Smooth muscle cell (in vitro differentiated cells): ENCODE measurements around the gene ADCY1. TPM values are rescaled to one million over a fixed set of nuclear protein-coding genes. Genes with fewer than 3 reads are reported as not detected.

Experiments used
- DNase-seq: peaks from one replicate; lab custom pipeline; 2025; ENCODE audit not compliant: unreplicated experiment; lab: John Stamatoyannopoulos, UW
- H2AFZ ChIP-seq: fragments of 200-600 bp; sonication (generic); 2 replicates; pipeline ENCODE4 v1.6.0; 2016; ENCODE audit warnings: antibody characterized with exemption, low read depth, mild to moderate bottlenecking
- H3F3A ChIP-seq: fragments of 200-600 bp; sonication (generic); 2 replicates; pipeline ENCODE4 v1.6.0; 2017; ENCODE audit warnings: antibody characterized with exemption, low read depth
- H3K27ac ChIP-seq: fragments of 200-600 bp; sonication (generic); 2 replicates; pipeline ENCODE4 v1.5.1; 2016; ENCODE audit warnings: low read depth, mild to moderate bottlenecking
- H3K27me3 ChIP-seq: fragments of 200-600 bp; sonication (generic); 2 replicates; pipeline ENCODE4 v1.6.1; 2016; ENCODE audit warnings: low read depth, mild to moderate bottlenecking
- H3K36me3 ChIP-seq: fragments of 200-600 bp; sonication (generic); 2 replicates; pipeline ENCODE4 v1.5.1; 2016; ENCODE audit warnings: low read depth
- H3K4me1 ChIP-seq: fragments of 200-600 bp; sonication (generic); 2 replicates; pipeline ENCODE4 v1.5.1; 2016; ENCODE audit warnings: low read depth
- H3K4me2 ChIP-seq: fragments of 200-600 bp; sonication (generic); 2 replicates; pipeline ENCODE4 v1.6.0; 2016; ENCODE audit warnings: mild to moderate bottlenecking
- H3K4me3 ChIP-seq: fragments of 200-600 bp; sonication (generic); 2 replicates; pipeline ENCODE4 v1.5.1; 2016; ENCODE audit warnings: mild to moderate bottlenecking
- H3K79me2 ChIP-seq: fragments of 200-600 bp; sonication (generic); 2 replicates; pipeline ENCODE4 v1.6.0; 2016; ENCODE audit warnings: low read depth, mild to moderate bottlenecking
- H3K9ac ChIP-seq: fragments of 200-600 bp; sonication (generic); 2 replicates; pipeline ENCODE4 v1.6.0; 2016; ENCODE audit warnings: low read depth
- H3K9me3 ChIP-seq: fragments of 200-600 bp; sonication (generic); replicated peaks from 2 replicates; pipeline ENCODE4 v1.5.1; 2016; ENCODE audit warnings: low read depth
- H4K20me1 ChIP-seq: fragments of 200-600 bp; sonication (generic); 2 replicates; pipeline ENCODE4 v1.6.0; 2016; ENCODE audit warnings: low read depth
- CTCF ChIP-seq: fragments of 200-600 bp; sonication (generic); IDR thresholded peaks from 2 replicates; pipeline ENCODE4 v1.5.1; 2017; ENCODE audit warnings: borderline replicate concordance, mild to moderate bottlenecking, antibody characterized with exemption; ENCODE audit not compliant: insufficient read depth, poor library complexity, severe bottlenecking
- WGBS: methylation state at CpG from one replicate; pipeline ENCODE4 v1.1.7; 2016; ENCODE audit warnings: low lambda C conversion rate; 5-methylcytosine and 5-hydroxymethylcytosine counted together
- polyA plus RNA-seq: library from polyadenylated mRNA; unstranded; fragments of >200 nt; fragmentation: Nextera tagmentation; extraction: Ambion mirVana; gene quantifications from 2 replicates; pipeline ENCODE4 v1.2.1, GENCODE V29; 2016
- total RNA-seq: library from RNA; depleted of rRNA; stranded (reverse); fragments of >200 nt; gene quantifications from 2 replicates; pipeline ENCODE4 v1.2.3, GENCODE V29; 2014

ADCY1 gene
- total and polyA plus RNA-seq, 2 experiments from 2014 or later = 0.22 TPM; not detected in 1

DNA sequence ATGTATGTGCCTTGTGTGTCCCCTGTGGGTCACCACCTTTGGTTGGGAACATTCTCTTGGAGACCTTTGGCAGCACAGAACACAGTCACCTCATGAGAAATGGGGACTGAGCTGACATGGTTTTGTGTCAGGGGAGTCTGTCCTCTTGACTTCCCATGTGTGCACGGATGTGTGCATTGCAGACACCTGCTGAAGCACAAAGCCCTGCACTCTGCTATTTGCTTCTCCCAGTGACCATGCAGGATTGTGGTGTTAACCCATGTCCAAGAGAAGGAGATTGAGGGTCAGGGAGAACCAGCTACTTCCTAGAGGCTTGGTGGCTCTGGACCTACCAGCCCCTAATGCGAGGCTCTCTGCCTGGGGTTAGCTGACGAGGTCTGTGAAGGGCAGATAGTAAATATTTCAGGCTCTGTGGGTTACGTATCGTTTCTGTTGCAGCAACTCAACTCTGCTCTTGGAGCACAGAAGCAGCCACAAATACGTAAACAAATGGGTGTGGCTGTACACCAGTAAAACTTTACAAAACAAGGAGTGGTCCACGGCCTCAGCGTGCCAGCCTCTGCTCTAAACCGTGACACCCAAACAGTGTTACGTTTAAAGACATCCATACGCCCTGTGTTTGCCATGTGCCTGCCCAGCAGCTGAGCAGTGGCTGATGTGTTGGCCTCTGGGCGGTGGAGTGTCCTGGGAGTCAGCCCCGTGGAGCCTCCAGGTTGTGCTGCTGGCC lies 51.7 kb downstream of the ADCY1 start:
- Histone ChIP-seq H3K4me2 (no peak overlapping the region), H4K20me1 (no peaks in the 10 kb centered on the region), H3K36me3 (no peaks in the 10 kb centered on the region), H3K27me3 (no peaks in the 10 kb centered on the region), H3K79me2 (no peaks in the 10 kb centered on the region), H3K9me3 (no peaks in the 10 kb centered on the region), H2AFZ (no peak overlapping the region), H3K4me3 (no peak overlapping the region), H3K9ac (no peak overlapping the region), H3F3A (no peaks in the 10 kb centered on the region), H3K4me1 (no peaks in the 10 kb centered on the region), H3K27ac (no peak overlapping the region)
- DNase-seq = no peak
- 78% methylated on average over 13 of the region's 13 CpGs for WGBS
- no peak for TF ChIP-seq CTCF

DNA sequence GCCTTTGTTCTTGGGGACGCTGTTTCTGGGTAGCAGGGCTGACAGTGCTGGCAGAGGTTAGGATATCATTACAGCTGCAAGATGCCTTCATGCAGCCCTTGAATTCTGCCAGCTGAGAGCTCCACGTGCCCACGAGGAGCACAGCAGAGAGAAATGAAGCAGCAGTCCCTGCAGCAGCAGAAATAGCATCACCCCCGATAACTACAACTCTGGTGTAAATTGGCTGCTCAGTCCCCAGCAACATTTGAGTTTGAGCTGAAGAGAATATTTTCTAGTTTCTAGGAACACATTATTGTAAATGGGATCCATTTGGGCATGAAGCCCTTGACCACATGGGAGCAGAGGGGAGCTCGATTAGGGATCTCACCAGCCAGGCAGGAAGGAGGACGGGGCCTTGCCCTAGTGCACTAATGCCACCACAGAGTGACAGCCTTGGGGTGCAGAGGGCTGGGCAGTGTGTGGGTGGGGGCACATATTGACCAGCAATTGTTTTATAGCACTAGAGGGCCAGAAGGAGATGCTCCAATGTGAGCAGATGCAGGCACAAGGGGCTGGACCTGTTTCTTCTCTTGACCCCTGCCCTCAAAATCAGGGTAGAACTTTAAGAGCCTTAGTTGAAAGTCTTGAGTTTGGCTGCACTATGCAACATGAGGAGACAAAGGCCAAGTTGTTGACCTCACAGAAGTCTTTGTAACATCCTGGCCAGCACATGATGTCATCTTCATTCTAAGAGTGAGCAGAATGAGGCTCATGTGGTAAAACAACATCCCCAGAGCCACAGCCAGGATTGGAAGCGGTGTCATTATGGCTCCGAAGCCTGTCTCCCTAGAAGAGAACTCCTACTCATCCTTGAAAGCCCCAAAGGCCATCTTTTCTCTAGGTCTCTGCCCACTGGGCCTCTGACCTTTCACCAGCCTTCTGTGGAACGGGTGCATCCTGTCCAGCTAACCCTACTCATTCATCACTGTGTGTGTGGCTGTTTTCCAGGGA lies 52.6 kb downstream of the ADCY1 start:
- H3F3A ChIP-seq = no peaks in the 10 kb centered on the region
- H3K27me3 ChIP-seq = no peaks in the 10 kb centered on the region
- H3K4me2 ChIP-seq = no peak overlapping the region
- H3K9ac ChIP-seq = no peak overlapping the region
- 96% methylated on average over 9 of the region's 9 CpGs for WGBS
- no peak overlapping the region for H3K27ac ChIP-seq
- H3K4me1 ChIP-seq = no peaks in the 10 kb centered on the region
- H2AFZ ChIP-seq = no peak overlapping the region
- DNase-seq = no peak
- H3K36me3 ChIP-seq = no peaks in the 10 kb centered on the region
- no peaks in the 10 kb centered on the region for H4K20me1 ChIP-seq
- H3K9me3 ChIP-seq = no peaks in the 10 kb centered on the region
- no peak for TF ChIP-seq CTCF
- H3K79me2 ChIP-seq = no peaks in the 10 kb centered on the region
- no peak overlapping the region for H3K4me3 ChIP-seq

DNA sequence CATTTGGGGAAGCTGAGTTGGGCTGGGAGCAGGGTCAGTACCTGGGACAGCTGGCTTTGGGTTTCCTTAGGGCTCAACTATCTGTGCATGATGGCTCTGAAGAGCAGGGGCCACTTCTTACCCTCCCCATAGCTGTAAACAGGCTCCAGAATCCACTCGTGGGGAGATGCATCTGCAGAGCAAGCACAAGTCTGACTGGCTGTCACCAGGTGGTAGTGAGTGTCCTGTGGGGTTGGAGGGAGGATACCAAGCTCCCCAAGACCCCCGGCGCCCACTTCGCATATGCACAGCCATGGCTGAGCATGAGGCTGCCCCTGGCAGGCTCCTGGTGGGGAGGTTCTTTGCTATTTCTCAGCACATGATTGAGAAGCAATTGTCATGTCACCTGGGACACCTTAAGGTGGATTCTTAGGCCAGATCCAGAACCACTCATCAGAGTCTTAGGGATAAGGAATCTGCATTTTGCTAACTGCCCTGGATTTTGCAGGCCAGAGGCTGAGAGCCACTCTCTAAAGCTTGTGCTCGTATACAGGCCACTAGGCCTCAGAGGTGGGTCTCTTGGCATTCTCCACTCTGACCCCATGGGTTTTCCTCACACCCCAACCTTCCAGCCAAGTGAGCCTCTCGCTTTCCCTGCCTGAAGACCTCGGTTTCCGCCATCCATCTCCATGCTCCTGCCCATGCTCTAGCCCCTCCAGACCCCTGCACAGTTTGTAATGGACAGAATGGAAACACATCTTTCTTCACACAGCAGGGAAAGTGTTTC lies 53.7 kb downstream of the ADCY1 start:
- Histone ChIP-seq H3K9me3 (no peaks in the 10 kb centered on the region), H3K9ac (no peak overlapping the region), H4K20me1 (no peaks in the 10 kb centered on the region), H3K4me2 (no peak overlapping the region), H3F3A (no peaks in the 10 kb centered on the region), H3K4me1 (no peaks in the 10 kb centered on the region), H3K4me3 (no peak overlapping the region), H3K27me3 (no peaks in the 10 kb centered on the region), H3K36me3 (no peaks in the 10 kb centered on the region), H2AFZ (no peak overlapping the region), H3K27ac (no peak overlapping the region), H3K79me2 (no peaks in the 10 kb centered on the region)
- 92% methylated on average over 8 of the region's 8 CpGs for WGBS
- TF ChIP-seq CTCF = no peak
- no peak for DNase-seq
